Type B pancreatic cell (in vitro differentiated cells): Measurements from ENCODE around the gene SSNA1. TPM values are rescaled to one million over a fixed set of nuclear protein-coding genes. Genes with fewer than 3 reads are reported as not detected.

ENCODE experiments used
- DNase-seq: peaks from one replicate; pipeline ENCODE4 v3.0.0; 2021; ENCODE audit warnings: mixed read lengths; ENCODE audit not compliant: unreplicated experiment; ENCODE audit errors: extremely low spot score
- H3K27ac Mint-ChIP-seq: 2 replicates; pipeline ENCODE4 v1.8.0; 2021; ENCODE audit warnings: mild to moderate bottlenecking, mixed read lengths
- H3K27me3 Mint-ChIP-seq: 2 replicates; pipeline ENCODE4 v1.8.0; 2021; ENCODE audit warnings: mixed read lengths
- H3K36me3 Mint-ChIP-seq: 2 replicates; pipeline ENCODE4 v1.8.0; 2021; ENCODE audit warnings: mixed read lengths
- H3K4me1 Mint-ChIP-seq: one replicate; pipeline ENCODE4 v1.8.0; 2021; ENCODE audit warnings: mixed read lengths; ENCODE audit not compliant: unreplicated experiment
- H3K4me3 Mint-ChIP-seq: 2 replicates; pipeline ENCODE4 v1.8.0; 2021; ENCODE audit warnings: mild to moderate bottlenecking, mixed read lengths
- H3K9me3 Mint-ChIP-seq: 2 replicates; pipeline ENCODE4 v1.8.0; 2021; ENCODE audit warnings: mixed read lengths
- total RNA-seq: library from RNA; stranded (reverse); gene quantifications from 2 replicates; pipeline ENCODE4 v1.2.1, GENCODE V29; 2021; ENCODE audit warnings: low replicate concordance
- TF ChIP-seq, protein P1 (sequence below): fragments of 200-600 bp; sonication (generic); conservative IDR thresholded peaks from 2 replicates; pipeline ENCODE4 v1.5.0; 2021; ENCODE audit warnings: antibody characterized with exemption, mild to moderate bottlenecking

The SSNA1 gene
- total RNA-seq, 1 donor from 2014 or later: 64.9 TPM

DNA sequence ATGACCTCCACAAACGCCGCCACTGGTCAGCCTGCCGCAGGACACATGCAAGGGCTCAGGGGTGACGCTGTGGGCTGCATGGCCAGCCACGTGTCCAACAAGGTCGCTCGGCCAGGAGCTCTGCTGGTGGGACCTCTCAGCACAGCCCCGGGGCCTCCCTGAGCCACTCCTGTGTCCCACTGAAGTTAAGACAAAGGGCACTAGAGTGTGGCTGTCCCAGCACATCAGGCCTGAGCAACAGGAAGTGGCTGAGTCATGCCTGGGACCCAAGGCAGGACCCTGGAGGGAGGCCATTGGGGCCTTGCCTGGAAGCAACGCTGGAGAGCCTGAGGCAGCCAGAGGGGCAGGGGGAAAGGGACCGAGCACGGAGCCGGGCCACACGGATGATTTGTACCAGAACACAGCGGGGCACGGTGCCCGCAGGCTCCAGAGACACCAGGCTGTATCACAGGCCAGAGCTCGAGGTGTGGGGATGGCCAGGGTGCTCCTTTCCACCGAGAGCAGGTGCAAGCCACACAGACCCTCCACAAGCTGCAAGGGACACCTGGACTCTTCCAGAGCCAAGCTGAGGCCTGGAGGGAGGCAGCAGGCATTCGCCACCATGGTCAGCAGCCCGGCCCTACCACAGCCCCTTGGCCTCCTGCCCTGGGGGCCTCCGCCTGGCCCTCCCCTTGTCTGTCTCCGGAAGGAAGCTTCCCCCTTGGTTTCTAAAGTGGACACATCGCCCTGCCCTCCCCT, 10.1 kb upstream of the SSNA1 start:
- TF ChIP-seq, protein P1, sequence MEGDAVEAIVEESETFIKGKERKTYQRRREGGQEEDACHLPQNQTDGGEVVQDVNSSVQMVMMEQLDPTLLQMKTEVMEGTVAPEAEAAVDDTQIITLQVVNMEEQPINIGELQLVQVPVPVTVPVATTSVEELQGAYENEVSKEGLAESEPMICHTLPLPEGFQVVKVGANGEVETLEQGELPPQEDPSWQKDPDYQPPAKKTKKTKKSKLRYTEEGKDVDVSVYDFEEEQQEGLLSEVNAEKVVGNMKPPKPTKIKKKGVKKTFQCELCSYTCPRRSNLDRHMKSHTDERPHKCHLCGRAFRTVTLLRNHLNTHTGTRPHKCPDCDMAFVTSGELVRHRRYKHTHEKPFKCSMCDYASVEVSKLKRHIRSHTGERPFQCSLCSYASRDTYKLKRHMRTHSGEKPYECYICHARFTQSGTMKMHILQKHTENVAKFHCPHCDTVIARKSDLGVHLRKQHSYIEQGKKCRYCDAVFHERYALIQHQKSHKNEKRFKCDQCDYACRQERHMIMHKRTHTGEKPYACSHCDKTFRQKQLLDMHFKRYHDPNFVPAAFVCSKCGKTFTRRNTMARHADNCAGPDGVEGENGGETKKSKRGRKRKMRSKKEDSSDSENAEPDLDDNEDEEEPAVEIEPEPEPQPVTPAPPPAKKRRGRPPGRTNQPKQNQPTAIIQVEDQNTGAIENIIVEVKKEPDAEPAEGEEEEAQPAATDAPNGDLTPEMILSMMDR: no peak
- peaks cover 8% of the 10 kb centered on the region for H3K27me3 Mint-ChIP-seq
- H3K36me3 Mint-ChIP-seq: no peaks in the 10 kb centered on the region
- no peaks in the 10 kb centered on the region for H3K4me1 Mint-ChIP-seq
- H3K27ac Mint-ChIP-seq: no peak overlapping the region
- no peak for DNase-seq
- H3K9me3 Mint-ChIP-seq: no peaks in the 10 kb centered on the region
- no peak overlapping the region for H3K4me3 Mint-ChIP-seq

- H3K4me1 Mint-ChIP-seq: no peaks in the 10 kb centered on the region
- H3K36me3 Mint-ChIP-seq: no peaks in the 10 kb centered on the region
- H3K4me3 Mint-ChIP-seq: no peak overlapping the region
- no peaks in the 10 kb centered on the region for H3K9me3 Mint-ChIP-seq
- DNase-seq: no peak
- no peak overlapping the region for H3K27ac Mint-ChIP-seq
- H3K27me3 Mint-ChIP-seq: peaks cover 5% of the 10 kb centered on the region
- TF ChIP-seq, protein P1: no peak
Observed at GRCh38 chr9:137178939-137179630, 9.4 kb upstream of the SSNA1 start.

DNA sequence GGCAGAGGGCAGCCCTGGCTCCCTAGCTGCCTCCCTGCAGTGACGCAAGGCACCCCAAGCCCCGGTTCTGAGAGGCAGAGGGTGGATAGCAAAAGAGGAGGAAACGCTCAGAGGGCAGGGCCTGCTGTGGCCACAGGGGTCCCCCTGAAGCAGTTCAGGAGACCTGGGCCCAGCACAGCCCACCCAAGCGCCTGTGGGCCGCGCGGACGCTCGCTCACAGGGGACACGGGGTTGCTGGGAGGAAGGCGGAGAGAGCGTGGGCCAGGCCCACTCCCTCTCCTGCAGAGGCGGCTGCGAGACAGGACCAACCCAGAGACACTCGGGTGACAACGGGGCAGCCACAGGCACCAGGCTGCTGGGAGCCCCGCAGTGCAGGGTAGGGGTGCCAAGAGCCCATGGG, 8.7 kb upstream of the SSNA1 start:
- no peaks in the 10 kb centered on the region for H3K4me1 Mint-ChIP-seq
- DNase-seq: no peak
- TF ChIP-seq, protein P1: no peak
- no peak overlapping the region for H3K4me3 Mint-ChIP-seq
- no peak overlapping the region for H3K27ac Mint-ChIP-seq
- no peaks in the 10 kb centered on the region for H3K36me3 Mint-ChIP-seq
- peaks cover 5% of the 10 kb centered on the region for H3K27me3 Mint-ChIP-seq
- H3K9me3 Mint-ChIP-seq: no peaks in the 10 kb centered on the region

DNA sequence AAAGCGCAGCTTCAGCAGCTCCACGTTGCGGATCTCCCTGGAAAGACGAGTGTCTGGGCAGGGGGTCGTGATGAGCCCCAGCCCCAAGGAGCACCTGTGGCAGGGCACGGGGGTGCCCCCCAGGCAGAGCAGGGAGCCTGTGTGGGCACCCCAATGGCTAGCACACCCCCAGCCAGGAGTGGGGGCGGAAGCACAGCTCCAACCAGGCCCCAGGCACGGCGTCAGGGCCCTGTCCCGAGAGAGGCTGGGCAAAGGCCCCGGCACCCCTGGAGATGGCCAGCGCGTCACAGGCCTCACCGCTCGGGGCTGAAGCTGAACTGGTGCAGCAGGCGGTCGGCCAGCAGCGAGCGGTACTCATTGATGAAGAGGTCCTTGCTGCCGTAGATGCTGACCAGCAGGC, 8.0 kb upstream of the SSNA1 start:
- Mint-ChIP-seq H3K4me3 (no peak overlapping the region), H3K27ac (no peak overlapping the region), H3K27me3 (peaks cover 5% of the 10 kb centered on the region), H3K36me3 (no peaks in the 10 kb centered on the region), H3K9me3 (no peaks in the 10 kb centered on the region), H3K4me1 (no peaks in the 10 kb centered on the region)
- TF ChIP-seq, protein P1: no peak
- DNase-seq: no peak

- Mint-ChIP-seq H3K27ac (no peak overlapping the region), H3K4me1 (peaks cover 1% of the 10 kb centered on the region), H3K4me3 (no peak overlapping the region), H3K9me3 (no peaks in the 10 kb centered on the region), H3K27me3 (no peaks in the 10 kb centered on the region), H3K36me3 (no peaks in the 10 kb centered on the region)
- no peak for DNase-seq
- TF ChIP-seq, protein P1: no peak
Observed at GRCh38 chr9:137181680-137182079, 6.8 kb upstream of the SSNA1 start.
